K562 (cell line): ENCODE data around the gene DDR1. TPM values are rescaled to one million over a fixed set of nuclear protein-coding genes. Genes with fewer than 3 reads are reported as not detected.

Experiments used
- ASH1L ChIP-seq: fragments of 450-650 bp; IDR thresholded peaks from 2 replicates; pipeline ENCODE4 v1.6.1; 2018; ENCODE audit warnings: borderline replicate concordance, mild to moderate bottlenecking, low read depth; ENCODE audit not compliant: partially characterized antibody
- CHD2 ChIP-seq: IDR thresholded peaks from 2 replicates; pipeline ENCODE4 v1.6.1; 2011; ENCODE audit warnings: low read depth, low read length
- FOXA3 ChIP-seq, 2 experiments: fragments of 450-650 bp in 1 of 2; sonication (generic) in 1 of 2; formaldehyde crosslinking; IDR thresholded peaks in 1 of 2; conservative IDR thresholded peaks in 1 of 2; 2 replicates each; pipeline versions ENCODE4 v1.4.0 to v1.8.0; 2020 to 2022; ENCODE audit warnings: mild to moderate bottlenecking in 2 of 2, missing genetic modification reagents in 1 of 2
- KDM5B ChIP-seq: fragments of 200-600 bp; sonication (generic); IDR thresholded peaks from 2 replicates; pipeline ENCODE4 v1.6.1; 2012; ENCODE audit warnings: low read depth, mild to moderate bottlenecking, moderate library complexity, low read length, control low read depth, inconsistent platforms; ENCODE audit not compliant: insufficient replicate concordance
- NCOA4 ChIP-seq: fragments of 450-650 bp; IDR thresholded peaks from 2 replicates; pipeline ENCODE4 v1.6.1; 2018; ENCODE audit warnings: mild to moderate bottlenecking; ENCODE audit not compliant: partially characterized antibody
- NCOA6 ChIP-seq: fragments of 450-650 bp; IDR thresholded peaks from 2 replicates; pipeline ENCODE4 v1.6.1; 2017; ENCODE audit warnings: mild to moderate bottlenecking
- NELFE ChIP-seq: IDR thresholded peaks from 2 replicates; pipeline ENCODE4 v1.6.1; 2011; ENCODE audit warnings: mild to moderate bottlenecking; ENCODE audit not compliant: insufficient read depth, insufficient read length
- RBM34 ChIP-seq: fragments of 200-400 bp; formaldehyde crosslinking; IDR thresholded peaks from 2 replicates; pipeline ENCODE4 v1.6.1; 2018; ENCODE audit warnings: low read length, borderline replicate concordance; ENCODE audit not compliant: insufficient read depth
- SLC30A9 ChIP-seq: fragments of 250-450 bp; sonication (Bioruptor Pico); IDR thresholded peaks from 2 replicates; pipeline ENCODE4 v1.8.0; 2022; ENCODE audit warnings: mild to moderate bottlenecking, moderate library complexity
- TFAM ChIP-seq: fragments of 250-450 bp; sonication (Bioruptor Pico); conservative IDR thresholded peaks from 2 replicates; pipeline ENCODE4 v1.5.0; 2021; ENCODE audit warnings: mild to moderate bottlenecking, moderate library complexity
- ZNF232 ChIP-seq: sonication (generic); formaldehyde crosslinking; IDR thresholded peaks from 2 replicates; pipeline ENCODE4 v1.8.0; 2022; ENCODE audit warnings: mild to moderate bottlenecking, missing genetic modification reagents
- polyA plus RNA-seq, 8 experiments: library from polyadenylated mRNA; depleted of rRNA in 4 of 8; stranded (reverse) in 5 of 8; unstranded in 3 of 8; fragments of >200 nt; fragmentation: Nextera tagmentation in 2 of 8; fragmentation: Illumina TruSeq in 1 of 8; extraction: Ambion mirVana in 2 of 8; extraction: Trizol in 1 of 8; gene quantifications; 2 replicates each; pipeline versions ENCODE4 v1.2.1 to v1.2.3, GENCODE V29; 2011 to 2014; ENCODE audit warnings: inconsistent platforms in 1 of 8, missing spikeins in 1 of 8
- total RNA-seq, 7 experiments: library from RNA; depleted of rRNA in 6 of 7; stranded (reverse); fragments of >200 nt in 6 of 7; fragmentation: Illumina TruSeq in 2 of 7; extraction: Trizol in 2 of 7; gene quantifications; 2 replicates each; pipeline versions ENCODE4 v1.2.1 to v1.2.3, GENCODE V29; 2011 to 2021; ENCODE audit warnings: low replicate concordance in 1 of 7
- TF ChIP-seq, protein P1 (sequence below): sonication (generic); formaldehyde crosslinking; IDR thresholded peaks from 2 replicates; pipeline ENCODE4 v1.8.1; 2023; ENCODE audit warnings: missing genetic modification reagents, mild to moderate bottlenecking, borderline replicate concordance
- TF ChIP-seq, protein P2 (sequence below): sonication (generic); formaldehyde crosslinking; IDR thresholded peaks from 2 replicates; pipeline ENCODE4 v1.8.0; 2022; ENCODE audit warnings: mild to moderate bottlenecking, missing genetic modification reagents

DDR1 gene
- total and polyA plus RNA-seq, 9 of the 15 experiments (the other 6 are each of a cell fraction or from before 2014, with no cell fraction given): 1.4 to 44.6 (median 12.2) TPM

DNA sequence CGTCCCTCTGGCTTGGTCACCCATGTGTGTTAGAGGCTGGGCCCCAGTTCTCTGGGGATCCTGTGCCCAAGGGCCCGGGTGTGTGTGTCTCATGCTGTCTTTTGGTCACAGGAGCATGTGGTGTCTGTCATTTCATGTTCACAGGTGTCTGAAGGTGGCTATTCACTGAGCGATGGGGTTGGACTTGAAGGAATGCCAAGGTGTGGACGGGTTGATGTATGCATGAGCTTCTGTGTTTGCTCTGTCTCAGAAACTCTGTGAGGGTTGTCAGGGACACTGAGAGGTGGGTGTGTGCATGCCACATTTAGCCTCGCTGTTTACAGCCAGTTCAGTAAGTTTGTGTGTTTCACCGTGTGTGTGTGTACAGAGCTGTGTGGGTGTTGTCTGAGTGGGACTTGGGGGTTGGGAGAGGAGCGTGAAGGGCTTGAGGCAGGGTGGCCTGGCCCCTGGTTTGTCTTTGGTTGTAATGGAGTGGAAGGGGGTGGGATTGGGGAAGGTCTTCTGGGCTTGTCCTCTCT lies 1.2 kb downstream of the DDR1 start (continued):
- TF ChIP-seq, protein P1, sequence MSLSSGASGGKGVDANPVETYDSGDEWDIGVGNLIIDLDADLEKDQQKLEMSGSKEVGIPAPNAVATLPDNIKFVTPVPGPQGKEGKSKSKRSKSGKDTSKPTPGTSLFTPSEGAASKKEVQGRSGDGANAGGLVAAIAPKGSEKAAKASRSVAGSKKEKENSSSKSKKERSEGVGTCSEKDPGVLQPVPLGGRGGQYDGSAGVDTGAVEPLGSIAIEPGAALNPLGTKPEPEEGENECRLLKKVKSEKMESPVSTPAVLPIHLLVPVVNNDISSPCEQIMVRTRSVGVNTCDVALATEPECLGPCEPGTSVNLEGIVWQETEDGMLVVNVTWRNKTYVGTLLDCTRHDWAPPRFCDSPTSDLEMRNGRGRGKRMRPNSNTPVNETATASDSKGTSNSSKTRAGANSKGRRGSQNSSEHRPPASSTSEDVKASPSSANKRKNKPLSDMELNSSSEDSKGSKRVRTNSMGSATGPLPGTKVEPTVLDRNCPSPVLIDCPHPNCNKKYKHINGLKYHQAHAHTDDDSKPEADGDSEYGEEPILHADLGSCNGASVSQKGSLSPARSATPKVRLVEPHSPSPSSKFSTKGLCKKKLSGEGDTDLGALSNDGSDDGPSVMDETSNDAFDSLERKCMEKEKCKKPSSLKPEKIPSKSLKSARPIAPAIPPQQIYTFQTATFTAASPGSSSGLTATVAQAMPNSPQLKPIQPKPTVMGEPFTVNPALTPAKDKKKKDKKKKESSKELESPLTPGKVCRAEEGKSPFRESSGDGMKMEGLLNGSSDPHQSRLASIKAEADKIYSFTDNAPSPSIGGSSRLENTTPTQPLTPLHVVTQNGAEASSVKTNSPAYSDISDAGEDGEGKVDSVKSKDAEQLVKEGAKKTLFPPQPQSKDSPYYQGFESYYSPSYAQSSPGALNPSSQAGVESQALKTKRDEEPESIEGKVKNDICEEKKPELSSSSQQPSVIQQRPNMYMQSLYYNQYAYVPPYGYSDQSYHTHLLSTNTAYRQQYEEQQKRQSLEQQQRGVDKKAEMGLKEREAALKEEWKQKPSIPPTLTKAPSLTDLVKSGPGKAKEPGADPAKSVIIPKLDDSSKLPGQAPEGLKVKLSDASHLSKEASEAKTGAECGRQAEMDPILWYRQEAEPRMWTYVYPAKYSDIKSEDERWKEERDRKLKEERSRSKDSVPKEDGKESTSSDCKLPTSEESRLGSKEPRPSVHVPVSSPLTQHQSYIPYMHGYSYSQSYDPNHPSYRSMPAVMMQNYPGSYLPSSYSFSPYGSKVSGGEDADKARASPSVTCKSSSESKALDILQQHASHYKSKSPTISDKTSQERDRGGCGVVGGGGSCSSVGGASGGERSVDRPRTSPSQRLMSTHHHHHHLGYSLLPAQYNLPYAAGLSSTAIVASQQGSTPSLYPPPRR (CRISPR knock-in tag): peak; percentile 60; the same call in 1 of the 2 replicates
- 0 out of 2 replicates have a peak, but pooled peaks have one; percentile 13 for TF ChIP-seq CHD2
- TF ChIP-seq ZNF232 (CRISPR knock-in tag): 0 out of 2 replicates have a peak, but pooled peaks have one; percentile 34
- TF ChIP-seq TFAM (CRISPR knock-in tag): no peak
- TF ChIP-seq NCOA6: no peak
- no peak for TF ChIP-seq NELFE
- 0 out of 2 replicates have a peak, but pooled peaks have one; percentile 30 for TF ChIP-seq SLC30A9 (CRISPR knock-in tag)
- TF ChIP-seq NCOA4: peak; percentile 23
- peak; percentile 21 for TF ChIP-seq KDM5B
- peak in 1 of 2 experiments; percentile 27; a peak in 2 of 4 replicates for TF ChIP-seq FOXA3 (CRISPR knock-in tag; conservative IDR thresholded peaks at IDR 0.05 in 1 of 2, IDR thresholded peaks at IDR 0.05 in 1 of 2)
- TF ChIP-seq RBM34: no peak
- peak; percentile 16 for TF ChIP-seq ASH1L
- TF ChIP-seq, protein P2, sequence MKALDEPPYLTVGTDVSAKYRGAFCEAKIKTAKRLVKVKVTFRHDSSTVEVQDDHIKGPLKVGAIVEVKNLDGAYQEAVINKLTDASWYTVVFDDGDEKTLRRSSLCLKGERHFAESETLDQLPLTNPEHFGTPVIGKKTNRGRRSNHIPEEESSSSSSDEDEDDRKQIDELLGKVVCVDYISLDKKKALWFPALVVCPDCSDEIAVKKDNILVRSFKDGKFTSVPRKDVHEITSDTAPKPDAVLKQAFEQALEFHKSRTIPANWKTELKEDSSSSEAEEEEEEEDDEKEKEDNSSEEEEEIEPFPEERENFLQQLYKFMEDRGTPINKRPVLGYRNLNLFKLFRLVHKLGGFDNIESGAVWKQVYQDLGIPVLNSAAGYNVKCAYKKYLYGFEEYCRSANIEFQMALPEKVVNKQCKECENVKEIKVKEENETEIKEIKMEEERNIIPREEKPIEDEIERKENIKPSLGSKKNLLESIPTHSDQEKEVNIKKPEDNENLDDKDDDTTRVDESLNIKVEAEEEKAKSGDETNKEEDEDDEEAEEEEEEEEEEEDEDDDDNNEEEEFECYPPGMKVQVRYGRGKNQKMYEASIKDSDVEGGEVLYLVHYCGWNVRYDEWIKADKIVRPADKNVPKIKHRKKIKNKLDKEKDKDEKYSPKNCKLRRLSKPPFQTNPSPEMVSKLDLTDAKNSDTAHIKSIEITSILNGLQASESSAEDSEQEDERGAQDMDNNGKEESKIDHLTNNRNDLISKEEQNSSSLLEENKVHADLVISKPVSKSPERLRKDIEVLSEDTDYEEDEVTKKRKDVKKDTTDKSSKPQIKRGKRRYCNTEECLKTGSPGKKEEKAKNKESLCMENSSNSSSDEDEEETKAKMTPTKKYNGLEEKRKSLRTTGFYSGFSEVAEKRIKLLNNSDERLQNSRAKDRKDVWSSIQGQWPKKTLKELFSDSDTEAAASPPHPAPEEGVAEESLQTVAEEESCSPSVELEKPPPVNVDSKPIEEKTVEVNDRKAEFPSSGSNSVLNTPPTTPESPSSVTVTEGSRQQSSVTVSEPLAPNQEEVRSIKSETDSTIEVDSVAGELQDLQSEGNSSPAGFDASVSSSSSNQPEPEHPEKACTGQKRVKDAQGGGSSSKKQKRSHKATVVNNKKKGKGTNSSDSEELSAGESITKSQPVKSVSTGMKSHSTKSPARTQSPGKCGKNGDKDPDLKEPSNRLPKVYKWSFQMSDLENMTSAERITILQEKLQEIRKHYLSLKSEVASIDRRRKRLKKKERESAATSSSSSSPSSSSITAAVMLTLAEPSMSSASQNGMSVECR (CRISPR knock-in tag): peak; percentile 34; the same call in 1 of the 2 replicates
- TF ChIP-seq, all 486 proteins: peak for 32
